Stimulated activated CD4-positive, alpha-beta T cell treated with anti-CD3 and anti-CD28 coated beads, Interleukin-2, amount 100 ng/mL, for 48 hours (primary cell): Measurements from ENCODE around the gene GJA1.
"Not testable (repeated sequence)": the region's sequence is repeated elsewhere in the genome, so short reads cannot be mapped to it uniquely, and the experiment has no call there.

Experiments
- DNase-seq, 2 donors: peaks; one replicate each; pipeline ENCODE4 v3.0.0-alpha.2; 2020

Gene GJA1

DNA sequence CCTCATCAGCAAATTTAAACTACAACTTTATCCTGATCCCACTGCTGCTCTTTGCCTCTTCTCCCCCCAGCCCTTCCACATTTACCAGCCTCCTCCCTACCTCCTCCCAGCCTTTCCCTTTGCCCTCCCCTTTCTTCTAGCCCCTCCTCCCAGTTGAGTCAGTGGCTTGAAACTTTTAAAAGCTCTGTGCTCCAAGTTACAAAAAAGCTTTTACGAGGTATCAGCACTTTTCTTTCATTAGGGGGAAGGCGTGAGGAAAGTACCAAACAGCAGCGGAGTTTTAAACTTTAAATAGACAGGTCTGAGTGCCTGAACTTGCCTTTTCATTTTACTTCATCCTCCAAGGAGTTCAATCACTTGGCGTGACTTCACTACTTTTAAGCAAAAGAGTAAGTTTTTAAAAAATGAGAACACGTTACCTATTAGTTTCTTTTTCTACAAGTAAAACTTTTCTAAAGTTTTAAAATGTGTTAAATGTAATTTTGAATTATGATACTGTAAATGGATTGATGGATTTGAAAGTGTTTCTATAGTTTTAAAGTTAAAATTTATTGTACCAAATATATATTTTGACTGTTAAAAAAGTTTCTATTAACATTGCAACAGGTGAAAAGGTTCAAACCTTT lies at the start of gene GJA1:
TSS of gene GJA1 (plus strand) at position 203 of the 626 bp plus-strand sequence. CDS start 11,202 bp downstream, outside the sequence.
- DNase-seq = no peak

- not testable (repeated sequence) for DNase-seq
Observed at GRCh38 chr6:121386551-121386950, 48.9 kb upstream of the GJA1 start.

DNA sequence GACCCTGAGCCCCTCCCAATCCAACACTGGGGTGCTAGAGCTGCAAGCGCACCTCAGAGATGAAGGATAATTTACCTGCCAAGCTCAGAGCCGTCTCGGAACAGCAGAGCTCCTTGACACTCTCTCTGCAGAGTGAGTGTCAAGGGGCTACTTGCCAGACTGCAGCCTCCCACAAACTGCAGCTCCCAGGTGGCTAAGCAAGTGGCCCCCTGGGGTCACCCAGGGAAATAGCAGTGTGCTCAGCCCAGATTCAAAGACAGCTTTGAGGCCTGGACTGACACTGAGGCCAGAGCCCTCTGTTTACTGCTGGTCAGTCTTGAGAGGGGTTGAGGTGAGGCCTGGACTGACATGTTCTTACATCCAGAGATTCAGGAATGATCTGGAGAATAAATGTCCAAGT lies 46.0 kb upstream of the GJA1 start:
- no peak for DNase-seq

- no peak for DNase-seq
Observed at GRCh38 chr6:121393731-121394505, 41.5 kb upstream of the GJA1 start.

DNA sequence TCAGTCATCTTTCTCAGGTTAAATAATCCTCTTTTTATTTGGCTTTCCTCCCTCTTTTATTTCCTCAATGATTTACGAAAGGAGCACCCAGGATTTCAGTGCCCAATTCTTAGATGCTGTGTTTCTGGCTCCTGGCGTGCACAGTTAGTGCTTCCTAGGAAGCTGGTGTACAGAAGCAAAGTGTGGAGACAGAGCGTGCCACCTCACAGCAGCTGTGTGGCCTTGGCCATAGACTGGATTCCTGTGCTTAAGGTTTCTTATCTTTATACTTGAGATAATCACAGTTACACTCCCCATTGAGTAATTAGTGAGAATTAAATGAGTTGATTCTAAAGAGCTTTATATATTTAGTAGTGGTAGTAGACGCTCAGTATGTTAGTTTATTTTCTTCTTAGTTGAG lies 39.7 kb upstream of the GJA1 start:
- DNase-seq = no peak

DNA sequence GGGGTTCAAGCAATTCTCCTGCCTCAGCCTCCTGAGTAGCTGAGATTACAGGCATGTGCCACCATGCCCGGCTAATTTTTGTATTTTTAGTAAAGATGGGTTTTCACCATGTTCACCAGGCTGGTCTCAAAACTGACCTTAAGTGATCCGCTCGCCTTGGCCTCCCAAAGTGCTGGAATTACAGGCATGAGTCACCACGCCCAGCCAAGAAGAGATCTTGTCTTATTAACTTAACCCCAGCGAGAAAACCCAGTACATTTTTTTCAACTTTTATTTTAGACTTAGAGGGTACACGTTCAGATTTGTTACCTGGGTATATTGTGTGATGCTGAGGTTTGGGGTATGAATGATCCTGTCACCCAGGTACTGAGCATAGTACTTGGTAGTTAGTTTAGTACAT lies 38.3 kb upstream of the GJA1 start:
- DNase-seq = not testable (repeated sequence)

- DNase-seq = no peak
Observed at GRCh38 chr6:121398127-121398526, 37.3 kb upstream of the GJA1 start.

GRCh38 chr6:121399966-121400365 lies 35.5 kb upstream of the GJA1 start:
- DNase-seq = no peak

DNA sequence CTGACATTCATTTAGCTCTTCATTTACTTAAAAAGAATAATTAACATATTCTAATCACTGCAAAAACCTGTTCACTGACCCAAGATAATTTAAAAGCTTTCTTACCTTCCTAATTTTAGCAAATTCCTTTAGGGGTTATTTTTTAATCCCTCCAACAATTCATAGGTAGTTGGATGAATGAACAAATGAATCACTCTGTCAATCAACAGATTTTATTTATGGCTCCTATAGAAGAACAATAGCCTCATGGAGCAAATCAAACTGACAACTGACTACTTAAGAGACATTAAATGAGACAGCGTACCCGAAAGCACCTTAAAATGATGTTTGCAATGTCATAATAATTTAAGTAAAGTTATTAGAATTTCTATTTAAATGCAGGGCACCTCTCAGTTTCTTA lies 31.5 kb upstream of the GJA1 start:
- DNase-seq = no peak

- DNase-seq = no peak
Observed at GRCh38 chr6:121405306-121405705, 30.1 kb upstream of the GJA1 start.

- DNase-seq = no peak
Observed at GRCh38 chr6:121408321-121408720, 27.1 kb upstream of the GJA1 start.

DNA sequence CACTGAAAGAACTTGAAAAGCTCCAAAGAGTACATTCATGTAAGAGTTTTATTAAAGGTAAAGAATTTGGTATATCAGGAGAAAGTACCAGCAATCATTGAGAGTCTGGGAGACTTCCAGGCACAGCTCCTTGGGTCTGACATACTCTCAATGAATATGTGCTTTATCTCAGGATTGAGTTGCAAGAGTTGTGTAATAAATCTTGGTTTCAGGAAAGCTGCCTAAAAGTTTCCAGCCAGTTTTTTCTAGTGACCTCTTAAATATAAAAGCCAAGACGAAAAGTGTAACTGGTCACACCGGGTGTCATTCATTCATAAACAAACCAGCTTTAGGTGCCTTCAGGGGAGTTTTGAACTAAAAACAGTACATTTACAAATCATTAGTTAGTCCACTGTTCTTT lies 21.6 kb upstream of the GJA1 start:
- no peak for DNase-seq

DNA sequence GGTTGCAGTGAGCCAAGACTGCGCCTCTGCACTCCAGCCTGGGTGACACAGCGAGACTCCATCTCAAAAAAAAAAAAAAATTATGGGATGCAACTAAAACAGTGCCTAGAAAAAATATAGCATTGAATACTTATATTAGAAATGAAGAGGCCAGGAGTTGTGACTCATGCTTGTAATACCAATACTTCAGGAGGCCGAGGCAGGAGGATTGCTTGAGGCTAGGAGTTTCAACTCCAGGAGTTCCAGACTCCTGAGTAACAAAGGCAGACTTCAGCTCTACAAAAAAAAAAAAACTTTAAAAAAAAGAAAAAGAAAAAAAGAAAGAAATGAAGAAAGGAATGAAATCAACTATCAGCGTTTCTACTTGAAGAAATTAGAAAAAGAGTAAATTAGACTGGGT lies 17.1 kb upstream of the GJA1 start:
- DNase-seq = no peak

GRCh38 chr6:121426686-121427085 lies 8.8 kb upstream of the GJA1 start:
- DNase-seq = no peak

DNA sequence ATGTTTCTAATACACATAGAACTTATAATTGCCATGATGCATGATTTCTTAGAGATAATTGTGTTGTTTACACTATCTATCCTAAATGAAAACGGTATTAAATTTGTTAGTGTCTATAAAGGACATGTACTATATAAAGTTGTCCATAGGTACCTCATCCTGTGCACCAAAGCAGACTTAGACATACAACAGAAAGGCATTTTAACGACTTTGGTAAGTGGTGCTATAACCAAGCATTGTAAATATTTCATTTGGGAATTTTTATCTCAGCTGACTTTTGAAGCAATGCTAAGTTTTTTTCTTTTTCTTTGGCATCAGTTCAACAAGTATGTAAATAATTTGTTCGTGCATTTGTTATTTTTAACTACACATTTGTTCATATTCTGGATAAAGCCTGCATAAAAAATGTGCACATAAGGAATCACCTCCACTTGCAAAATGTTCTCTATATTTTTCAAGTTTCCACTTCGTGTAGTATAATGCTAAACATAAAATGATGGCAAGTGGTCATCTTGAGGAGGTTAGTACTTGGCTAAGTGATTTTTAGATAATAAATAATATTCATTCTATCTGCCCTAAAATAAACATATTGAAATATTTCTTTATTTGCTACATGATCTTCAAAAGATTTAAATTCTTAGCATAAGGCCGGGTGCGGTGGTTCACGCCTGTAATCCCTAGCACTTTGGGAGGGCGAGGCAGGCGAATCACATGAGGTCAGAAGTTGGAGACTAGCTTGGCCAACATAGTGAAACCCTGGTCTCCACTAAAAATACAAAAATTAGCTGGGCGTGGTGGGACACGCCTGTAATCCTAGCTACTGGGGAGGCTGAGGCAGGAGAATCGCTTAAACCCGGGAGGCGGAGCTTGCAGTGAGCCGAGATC lies 6.3 kb upstream of the GJA1 start:
- no peak for DNase-seq

GRCh38 chr6:121430514-121431460 lies 4.7 kb upstream of the GJA1 start:
- no peak for DNase-seq

DNA sequence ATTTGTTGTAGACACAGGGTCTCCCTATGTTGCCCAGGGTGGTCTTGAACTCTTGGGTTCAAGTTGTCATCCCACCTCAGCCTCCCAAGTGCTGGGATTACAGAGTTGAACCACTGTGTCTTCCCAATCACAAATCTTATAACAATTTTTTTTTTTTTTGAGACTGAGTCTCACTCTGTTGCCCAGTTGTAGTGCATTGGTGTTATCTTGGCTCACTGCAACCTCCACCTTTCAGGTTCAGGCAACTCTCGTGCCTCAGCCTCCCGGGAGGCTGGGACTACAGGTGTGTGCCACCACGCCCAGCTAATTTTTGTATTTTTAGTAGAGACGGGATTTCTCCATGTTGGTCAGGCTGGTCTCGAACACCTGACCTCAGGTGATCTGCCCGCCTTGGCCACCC lies 3.7 kb upstream of the GJA1 start:
- not testable (repeated sequence) for DNase-seq

DNA sequence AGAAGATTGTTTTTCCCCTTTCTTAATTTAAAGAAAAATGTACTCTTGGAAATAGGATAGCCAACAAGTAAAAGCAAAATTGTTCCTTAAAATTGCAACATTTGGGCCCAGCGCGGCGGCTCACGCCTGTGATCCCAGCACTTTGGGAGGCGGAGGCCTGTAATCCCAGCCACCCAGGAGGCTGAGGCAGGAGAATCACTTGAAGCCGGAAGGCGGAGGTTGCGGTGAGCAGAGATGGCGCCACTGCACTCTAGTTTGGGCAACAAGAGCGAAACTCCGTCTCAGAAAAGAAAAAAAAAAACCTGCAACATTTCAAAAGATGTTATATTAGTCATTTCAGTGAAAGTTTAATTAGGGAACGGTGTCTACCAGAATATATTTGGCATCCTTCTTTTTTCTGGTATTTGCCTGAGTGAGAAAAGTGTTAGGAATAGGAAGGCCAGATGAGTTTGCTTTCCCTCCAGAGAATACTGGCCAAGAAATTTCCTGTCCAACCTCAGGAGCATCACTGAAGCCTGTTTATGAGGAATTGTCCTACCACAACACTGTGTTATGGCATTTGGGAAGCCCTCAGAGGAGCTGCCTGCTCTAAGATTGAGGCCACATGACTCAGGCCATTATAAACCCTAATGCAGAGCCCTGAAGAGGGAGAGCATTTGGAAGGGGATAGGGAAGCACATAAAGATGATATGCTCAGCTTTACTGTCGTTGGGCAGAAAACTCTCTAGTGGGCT lies 1.2 kb upstream of the GJA1 start:
- DNase-seq = no peak

DNA sequence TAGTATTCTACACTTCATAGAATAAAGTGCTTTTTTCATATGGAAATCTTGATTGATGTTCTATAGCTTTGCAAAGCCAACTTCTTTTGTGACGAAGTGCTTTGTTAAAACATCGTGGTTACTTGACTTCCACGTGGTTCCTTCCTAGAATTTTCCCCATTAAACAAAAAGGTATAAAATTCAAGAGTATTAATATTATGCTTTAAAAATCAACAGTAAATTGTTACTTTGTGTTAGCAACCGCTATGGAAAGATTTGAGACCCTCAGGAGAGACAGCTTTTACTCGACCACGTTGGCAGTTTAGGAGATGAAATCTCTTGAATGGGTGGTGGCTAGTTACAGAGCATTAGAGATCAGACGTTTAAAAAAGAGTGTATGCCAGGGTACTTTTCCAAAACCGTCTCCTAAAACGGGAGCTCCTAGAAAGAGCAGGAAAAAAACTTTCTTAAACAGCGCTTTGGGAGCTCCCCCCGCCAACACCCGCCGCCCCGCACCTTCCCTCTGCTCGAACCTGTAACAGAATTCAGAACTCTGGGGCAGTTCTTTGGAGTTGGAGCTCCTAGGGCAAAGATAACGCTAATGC lies 920 bp downstream of the GJA1 start:
- DNase-seq = no peak

GRCh38 chr6:121436960-121437850 lies 1.8 kb downstream of the GJA1 start:
- DNase-seq = peak in 1 of 2 donors; percentile 16
